HG03060 (cell line): ENCODE data around the gene SMYD3.

ENCODE experiments used
- ATAC-seq: cut with Tn5 transposase; IDR thresholded peaks from one replicate; pipeline ENCODE4 v1.9.1; 2021; ENCODE audit warnings: low read depth, moderate number of reproducible peaks; ENCODE audit not compliant: unreplicated experiment

Gene SMYD3

GRCh38 chr1:246159279-246160227 lies 347.5 kb downstream of the SMYD3 start:
- no peak for ATAC-seq

DNA sequence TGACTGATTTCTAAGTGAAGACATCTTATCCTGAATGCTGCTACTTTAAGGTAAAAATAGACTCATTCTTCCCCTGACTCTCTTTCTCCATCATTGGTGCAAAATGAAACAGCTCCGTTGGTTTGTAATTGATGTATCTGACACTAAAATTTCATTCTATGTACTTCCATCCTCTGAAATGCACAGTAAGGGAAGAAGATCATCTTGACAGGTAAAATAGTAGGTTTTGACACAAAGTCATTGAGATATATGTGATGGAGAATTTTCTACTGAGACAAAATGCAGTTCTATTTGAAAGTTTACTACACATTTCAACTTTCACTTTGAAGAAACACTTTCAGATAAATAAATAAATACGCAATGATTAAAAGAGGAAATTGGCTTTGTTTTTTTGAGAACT lies 348.9 kb downstream of the SMYD3 start:
- no peak for ATAC-seq

- no peak for ATAC-seq
These were observed 349.6 kb downstream of the SMYD3 start for GRCh38 chr1:246157516-246157915.

- ATAC-seq: no peak
These were observed 350.2 kb downstream of the SMYD3 start for GRCh38 chr1:246156847-246157246.

DNA sequence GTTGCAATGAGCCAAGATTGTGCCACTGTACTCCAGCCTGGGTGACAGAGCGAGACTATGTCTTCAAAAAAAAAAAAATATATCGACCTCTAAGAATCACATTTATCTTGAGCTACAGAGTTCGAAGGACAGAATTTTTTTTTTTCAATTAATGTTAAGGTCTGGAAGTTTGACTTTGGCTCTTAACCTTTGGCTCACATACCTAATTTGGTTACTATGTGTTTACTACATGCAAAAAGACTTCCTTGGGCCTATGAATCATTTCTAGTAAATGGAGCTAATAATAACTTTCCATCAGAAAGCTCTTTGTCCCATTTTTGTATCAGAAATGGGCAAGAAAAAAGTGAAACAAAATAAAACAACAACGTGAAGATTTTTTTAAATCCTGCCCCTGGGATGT lies 351.2 kb downstream of the SMYD3 start:
- no peak for ATAC-seq

- ATAC-seq: no peak
These were observed 353.3 kb downstream of the SMYD3 start for GRCh38 chr1:246153796-246154212.

DNA sequence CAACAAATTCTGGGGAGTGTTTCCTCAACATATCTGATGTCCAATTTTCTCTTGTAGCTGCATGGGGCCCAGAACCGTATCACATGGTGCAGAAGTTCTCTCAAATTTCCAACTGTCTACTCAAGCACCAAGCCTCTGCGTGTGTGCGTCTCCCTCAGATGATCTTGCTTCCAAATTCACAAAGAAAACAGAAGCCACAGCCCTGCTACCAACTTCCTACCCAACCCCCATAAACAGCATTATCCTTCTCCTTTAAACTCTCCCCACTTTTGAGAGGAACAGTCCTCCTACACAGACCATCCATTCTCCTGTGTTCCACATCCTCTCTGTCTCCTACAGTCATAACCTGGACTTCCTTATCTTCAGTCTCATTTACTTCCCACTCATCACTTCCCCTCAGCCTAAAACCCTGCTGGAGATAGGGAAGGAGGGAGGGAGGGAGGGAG lies 354.1 kb downstream of the SMYD3 start:
- no peak for ATAC-seq

DNA sequence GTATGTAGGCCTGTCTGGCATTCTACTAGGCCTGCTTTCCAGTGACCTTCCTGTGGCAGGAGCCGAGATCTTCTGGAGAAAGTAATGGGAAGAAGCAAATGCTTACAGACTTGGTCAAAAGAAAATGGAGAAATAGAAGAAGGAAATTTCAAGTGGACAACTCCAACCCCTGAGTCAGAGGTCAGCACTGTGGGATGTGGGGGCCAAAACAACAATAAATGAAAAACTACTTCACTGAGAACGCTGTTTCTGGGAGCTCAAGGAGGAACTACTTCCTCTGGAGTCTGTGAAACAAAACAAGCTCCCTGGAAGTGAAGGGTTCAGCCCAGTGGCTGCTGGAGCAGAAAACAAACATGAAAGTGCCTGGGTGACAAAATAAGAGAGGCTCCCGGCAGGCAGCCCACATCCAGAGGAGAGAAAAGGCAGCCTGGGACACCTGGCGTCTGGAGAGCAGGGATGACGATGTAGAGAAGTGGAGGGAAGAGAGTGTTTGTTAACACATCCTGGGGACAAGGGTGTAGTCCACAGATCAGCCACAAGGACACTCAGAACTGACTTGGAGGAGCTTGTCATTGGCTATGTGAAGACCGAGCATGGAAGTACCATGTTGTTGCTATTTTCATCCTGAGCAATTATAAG lies 355.2 kb downstream of the SMYD3 start:
- ATAC-seq: no peak

- ATAC-seq: no peak
These were observed 357.5 kb downstream of the SMYD3 start for GRCh38 chr1:246149543-246149942.

DNA sequence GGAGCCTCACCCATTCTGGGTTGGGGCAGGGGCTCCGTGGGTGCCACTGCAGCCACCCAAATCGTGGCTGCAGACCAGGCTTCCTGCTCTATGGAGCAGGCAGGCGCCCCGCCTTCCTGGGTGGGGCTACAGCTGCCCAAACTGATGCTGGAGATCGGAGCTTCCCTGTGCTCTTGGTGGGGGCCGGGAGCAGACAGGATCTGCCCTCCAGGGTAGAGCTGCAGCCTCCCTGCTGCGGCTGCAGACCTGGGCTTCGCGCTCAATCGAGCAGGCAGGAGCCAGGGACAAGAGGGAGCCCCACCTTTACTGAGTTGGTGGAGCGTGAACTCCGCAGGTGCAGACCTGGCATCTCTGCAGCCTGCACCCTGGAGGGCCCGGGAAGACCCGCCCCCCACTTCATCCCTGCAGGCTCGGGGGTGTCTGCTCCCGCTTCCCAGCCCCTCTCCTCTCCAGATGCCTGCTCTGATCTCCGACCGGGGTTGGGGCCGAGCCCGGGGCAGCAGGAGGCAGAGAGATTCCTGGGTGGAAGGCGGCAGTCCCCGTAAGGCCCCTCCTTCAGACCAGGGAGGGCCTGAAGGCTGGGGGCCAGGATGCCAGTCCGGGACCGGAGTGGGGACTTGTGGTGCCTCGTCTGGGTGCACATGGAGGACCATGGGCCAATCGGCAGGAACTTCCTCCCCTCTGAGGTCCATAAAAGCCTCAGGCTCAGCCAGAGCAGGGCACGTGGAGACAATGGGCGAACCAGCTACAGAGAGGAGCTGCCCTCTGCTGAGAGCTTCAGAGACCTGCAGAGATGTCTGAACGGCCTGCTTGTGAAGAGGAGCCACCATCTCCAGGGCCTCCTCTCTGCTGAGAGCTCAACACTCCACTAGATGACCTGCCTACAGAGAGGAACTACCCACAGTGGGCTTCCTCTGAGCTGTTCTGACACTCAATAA lies 359.3 kb downstream of the SMYD3 start:
- ATAC-seq: no peak

GRCh38 chr1:246146804-246147523 lies 360.1 kb downstream of the SMYD3 start:
- ATAC-seq: no peak

GRCh38 chr1:246145900-246146299 lies 361.2 kb downstream of the SMYD3 start:
- ATAC-seq: no peak

GRCh38 chr1:246144931-246145330 lies 362.1 kb downstream of the SMYD3 start:
- ATAC-seq: no peak

- ATAC-seq: no peak
These were observed 364.7 kb downstream of the SMYD3 start for GRCh38 chr1:246142320-246142893.

- no peak for ATAC-seq
These were observed 365.8 kb downstream of the SMYD3 start for GRCh38 chr1:246141306-246141705.

DNA sequence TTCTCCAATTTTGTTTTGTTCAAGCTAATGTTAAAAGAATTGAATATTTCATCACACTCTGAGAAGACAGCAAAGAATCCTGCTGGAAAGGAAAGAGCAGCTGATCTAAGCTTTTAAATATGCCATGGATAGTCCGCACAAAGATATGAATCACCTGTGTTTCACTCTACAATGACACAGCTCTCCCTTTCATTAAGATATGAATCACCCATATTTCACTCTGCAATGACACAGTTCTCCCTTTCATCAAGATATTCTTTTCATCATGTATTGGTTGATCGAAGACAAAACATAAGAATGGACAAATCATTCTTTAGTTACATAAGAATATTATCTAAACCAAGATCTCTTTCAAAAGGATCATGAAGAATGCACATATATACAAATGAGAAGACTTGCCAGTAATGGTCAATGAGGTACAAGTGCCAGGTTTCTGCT lies 367.3 kb downstream of the SMYD3 start:
- no peak for ATAC-seq

GRCh38 chr1:246138781-246139180 lies 368.3 kb downstream of the SMYD3 start:
- ATAC-seq: no peak

- ATAC-seq: no peak
These were observed 370.6 kb downstream of the SMYD3 start for GRCh38 chr1:246136477-246136876.

DNA sequence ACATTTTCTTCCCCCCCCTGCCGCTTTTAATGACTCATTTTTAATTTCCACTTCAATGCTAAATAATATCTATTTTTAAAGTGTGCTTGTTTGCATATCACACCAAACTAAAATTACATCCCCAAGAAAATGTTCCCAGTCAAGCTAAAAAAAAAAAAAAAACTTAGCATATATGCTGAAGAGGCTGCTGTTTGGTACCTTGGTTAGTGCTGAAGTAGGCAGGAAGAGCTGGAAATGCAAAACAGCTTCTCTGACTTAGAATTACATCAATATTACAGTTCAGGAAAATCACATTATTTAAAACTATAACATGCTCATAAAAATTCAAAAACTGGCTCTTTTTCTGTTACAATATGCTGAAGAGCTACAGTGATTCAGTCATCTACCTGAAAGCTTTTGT lies 372.3 kb downstream of the SMYD3 start:
- ATAC-seq: no peak

- ATAC-seq: no peak
These were observed 376.0 kb downstream of the SMYD3 start for GRCh38 chr1:246131095-246131494.
